ENCODE data around the gene GAK. TPM values are rescaled to one million over a fixed set of nuclear protein-coding genes. Genes with fewer than 3 reads are reported as not detected.

GAK gene
- total and polyA plus RNA-seq, 9 donors = 26.4 to 44.0 (median 33.2) TPM

DNA sequence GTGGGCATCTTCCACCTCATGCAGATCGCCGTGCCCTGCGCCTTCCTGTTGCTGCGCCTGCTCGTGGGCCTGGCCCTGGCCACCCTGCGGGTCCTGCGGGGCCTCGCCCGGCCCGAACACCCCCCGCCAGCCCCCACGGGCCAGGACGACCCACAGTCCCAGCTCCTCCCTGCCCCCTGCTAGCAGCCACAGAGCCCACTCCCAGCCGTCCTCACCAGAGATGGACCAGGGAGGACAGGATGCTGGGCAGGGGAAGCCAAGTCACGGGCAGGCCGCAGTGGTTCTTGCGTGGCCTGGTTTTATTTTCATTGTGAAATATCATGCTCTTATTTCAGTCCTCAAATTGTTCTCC lies 26.2 kb upstream of the GAK start:
- Histone ChIP-seq H3K27me3 (ENCODE audit: control insufficient read depth, insufficient read depth, low read length) (no peaks in the 10 kb centered on the region), H3K4me3 (ENCODE audit: low read length) (no peak overlapping the region), H3K36me3 (ENCODE audit: control insufficient read depth, insufficient read depth, low read length) (peaks cover 37% of the 10 kb centered on the region), H3K27ac (ENCODE audit: low read length) (no peak overlapping the region), H3K9me3 (replicated peaks; ENCODE audit: control insufficient read depth, low read depth, low read length) (no peaks in the 10 kb centered on the region), H3K4me1 (ENCODE audit: control insufficient read depth, insufficient read depth, low read length) (no peaks in the 10 kb centered on the region)
- DNase-seq = no peak
- 84% methylated on average over 15 of the region's 17 CpGs for WGBS (ENCODE audit: insufficient coverage)

GRCh38 chr4:957581-958313 lies 25.6 kb upstream of the GAK start:
- H3K4me1 ChIP-seq (ENCODE audit: control insufficient read depth, insufficient read depth, low read length) = no peaks in the 10 kb centered on the region
- H3K4me3 ChIP-seq (ENCODE audit: low read length) = no peak overlapping the region
- H3K9me3 ChIP-seq (replicated peaks; ENCODE audit: control insufficient read depth, low read depth, low read length) = no peaks in the 10 kb centered on the region
- DNase-seq = no peak
- H3K27me3 ChIP-seq (ENCODE audit: control insufficient read depth, insufficient read depth, low read length) = no peaks in the 10 kb centered on the region
- H3K27ac ChIP-seq (ENCODE audit: low read length) = no peak overlapping the region
- H3K36me3 ChIP-seq (ENCODE audit: control insufficient read depth, insufficient read depth, low read length) = peaks cover 38% of the 10 kb centered on the region
- WGBS (ENCODE audit: insufficient coverage) = 86% methylated on average over 45 of the region's 45 CpGs

GRCh38 chr4:957231-957580 lies 25.1 kb upstream of the GAK start:
- Histone ChIP-seq H3K4me3 (ENCODE audit: low read length) (no peak overlapping the region), H3K36me3 (ENCODE audit: control insufficient read depth, insufficient read depth, low read length) (peaks cover 33% of the 10 kb centered on the region), H3K27ac (ENCODE audit: low read length) (no peak overlapping the region), H3K9me3 (replicated peaks; ENCODE audit: control insufficient read depth, low read depth, low read length) (no peaks in the 10 kb centered on the region), H3K27me3 (ENCODE audit: control insufficient read depth, insufficient read depth, low read length) (no peaks in the 10 kb centered on the region), H3K4me1 (ENCODE audit: control insufficient read depth, insufficient read depth, low read length) (peaks cover under 1% of the 10 kb centered on the region)
- WGBS (ENCODE audit: insufficient coverage) = 74% methylated on average over 8 of the region's 8 CpGs
- DNase-seq = no peak

- WGBS (ENCODE audit: insufficient coverage) = 57% methylated on average over 5 of the region's 14 CpGs
- Histone ChIP-seq H3K27ac (ENCODE audit: low read length) (no peak overlapping the region), H3K4me3 (ENCODE audit: low read length) (no peak overlapping the region), H3K9me3 (replicated peaks; ENCODE audit: control insufficient read depth, low read depth, low read length) (no peaks in the 10 kb centered on the region), H3K27me3 (ENCODE audit: control insufficient read depth, insufficient read depth, low read length) (no peaks in the 10 kb centered on the region), H3K4me1 (ENCODE audit: control insufficient read depth, insufficient read depth, low read length) (peaks cover 4% of the 10 kb centered on the region), H3K36me3 (ENCODE audit: control insufficient read depth, insufficient read depth, low read length) (peaks cover 30% of the 10 kb centered on the region)
- DNase-seq = no peak
Observed at GRCh38 chr4:956531-957230, 24.6 kb upstream of the GAK start.

GRCh38 chr4:955931-956381 lies 23.8 kb upstream of the GAK start:
- H3K36me3 ChIP-seq (ENCODE audit: control insufficient read depth, insufficient read depth, low read length) = peaks cover 27% of the 10 kb centered on the region
- DNase-seq = no peak
- WGBS (ENCODE audit: insufficient coverage) = 65% methylated on average over 2 of the region's 12 CpGs

DNA sequence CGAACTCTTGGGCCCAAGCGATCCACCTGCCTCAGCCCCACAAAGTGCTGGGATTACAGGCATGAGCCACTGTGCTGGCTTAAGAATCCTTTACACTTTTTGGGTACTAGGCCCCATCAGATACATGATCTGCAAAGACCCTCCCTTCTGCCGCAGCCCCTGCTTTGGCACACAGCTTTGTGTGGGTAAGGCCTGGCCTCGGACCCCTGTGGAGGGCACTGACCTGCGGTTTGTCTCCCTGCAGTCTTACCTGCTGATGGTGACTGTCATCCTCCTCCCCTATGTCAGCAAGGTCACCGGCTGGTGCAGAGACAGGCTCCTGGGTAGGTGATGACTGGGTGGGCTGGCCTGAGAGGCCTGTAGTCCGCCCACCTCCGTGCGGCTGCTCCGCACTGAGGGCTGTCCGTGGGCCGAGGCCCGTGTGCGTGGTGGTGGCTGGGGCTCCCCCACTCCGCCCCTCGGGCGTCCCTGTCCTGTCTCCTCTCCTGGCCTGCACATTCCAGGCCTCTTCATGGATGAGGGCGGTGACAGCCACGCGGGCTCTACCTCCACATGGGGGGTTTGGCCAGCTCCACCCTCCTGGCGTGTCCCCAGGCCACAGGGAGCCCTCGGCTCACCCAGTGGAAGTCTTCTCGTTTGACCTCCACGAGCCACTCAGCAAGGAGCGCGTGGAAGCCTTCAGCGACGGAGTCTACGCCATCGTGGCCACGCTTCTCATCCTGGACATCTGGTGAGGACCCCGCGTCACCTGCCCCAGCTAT lies 23.2 kb upstream of the GAK start:
- WGBS (ENCODE audit: insufficient coverage) = 90% methylated on average over 31 of the region's 33 CpGs
- H3K27ac ChIP-seq (ENCODE audit: low read length) = no peak overlapping the region
- H3K9me3 ChIP-seq (replicated peaks; ENCODE audit: control insufficient read depth, low read depth, low read length) = no peaks in the 10 kb centered on the region
- peaks cover 11% of the 10 kb centered on the region for H3K4me1 ChIP-seq (ENCODE audit: control insufficient read depth, insufficient read depth, low read length)
- no peak overlapping the region for H3K4me3 ChIP-seq (ENCODE audit: low read length)
- no peaks in the 10 kb centered on the region for H3K27me3 ChIP-seq (ENCODE audit: control insufficient read depth, insufficient read depth, low read length)
- peaks cover 27% of the 10 kb centered on the region for H3K36me3 ChIP-seq (ENCODE audit: control insufficient read depth, insufficient read depth, low read length)
- no peak for DNase-seq

More at GRCh38 chr4:955931-956381, 23.8 kb upstream of the GAK start:
- no peaks in the 10 kb centered on the region for H3K27me3 ChIP-seq (ENCODE audit: control insufficient read depth, insufficient read depth, low read length)
- H3K9me3 ChIP-seq (replicated peaks; ENCODE audit: control insufficient read depth, low read depth, low read length) = no peaks in the 10 kb centered on the region
- no peak overlapping the region for H3K27ac ChIP-seq (ENCODE audit: low read length)
- H3K4me3 ChIP-seq (ENCODE audit: low read length) = no peak overlapping the region
- H3K4me1 ChIP-seq (ENCODE audit: control insufficient read depth, insufficient read depth, low read length) = peaks cover 11% of the 10 kb centered on the region

- WGBS (ENCODE audit: insufficient coverage) = 98% methylated on average over 7 of the region's 17 CpGs
- peaks cover 11% of the 10 kb centered on the region for H3K4me1 ChIP-seq (ENCODE audit: control insufficient read depth, insufficient read depth, low read length)
- peaks cover 25% of the 10 kb centered on the region for H3K36me3 ChIP-seq (ENCODE audit: control insufficient read depth, insufficient read depth, low read length)
- no peaks in the 10 kb centered on the region for H3K9me3 ChIP-seq (replicated peaks; ENCODE audit: control insufficient read depth, low read depth, low read length)
- no peak for DNase-seq
- H3K27ac ChIP-seq (ENCODE audit: low read length) = no peak overlapping the region
- no peaks in the 10 kb centered on the region for H3K27me3 ChIP-seq (ENCODE audit: control insufficient read depth, insufficient read depth, low read length)
- no peak overlapping the region for H3K4me3 ChIP-seq (ENCODE audit: low read length)
Observed at GRCh38 chr4:954211-955020, 22.3 kb upstream of the GAK start.

- Histone ChIP-seq H3K4me1 (ENCODE audit: control insufficient read depth, insufficient read depth, low read length) (peaks cover 11% of the 10 kb centered on the region), H3K4me3 (ENCODE audit: low read length) (no peak overlapping the region), H3K27me3 (ENCODE audit: control insufficient read depth, insufficient read depth, low read length) (no peaks in the 10 kb centered on the region), H3K36me3 (ENCODE audit: control insufficient read depth, insufficient read depth, low read length) (peaks cover 18% of the 10 kb centered on the region), H3K27ac (ENCODE audit: low read length) (no peak overlapping the region), H3K9me3 (replicated peaks; ENCODE audit: control insufficient read depth, low read depth, low read length) (no peaks in the 10 kb centered on the region)
- no peak for DNase-seq
- 96% methylated on average over 11 of the region's 13 CpGs for WGBS (ENCODE audit: insufficient coverage)
Observed at GRCh38 chr4:953574-953915, 21.4 kb upstream of the GAK start.

DNA sequence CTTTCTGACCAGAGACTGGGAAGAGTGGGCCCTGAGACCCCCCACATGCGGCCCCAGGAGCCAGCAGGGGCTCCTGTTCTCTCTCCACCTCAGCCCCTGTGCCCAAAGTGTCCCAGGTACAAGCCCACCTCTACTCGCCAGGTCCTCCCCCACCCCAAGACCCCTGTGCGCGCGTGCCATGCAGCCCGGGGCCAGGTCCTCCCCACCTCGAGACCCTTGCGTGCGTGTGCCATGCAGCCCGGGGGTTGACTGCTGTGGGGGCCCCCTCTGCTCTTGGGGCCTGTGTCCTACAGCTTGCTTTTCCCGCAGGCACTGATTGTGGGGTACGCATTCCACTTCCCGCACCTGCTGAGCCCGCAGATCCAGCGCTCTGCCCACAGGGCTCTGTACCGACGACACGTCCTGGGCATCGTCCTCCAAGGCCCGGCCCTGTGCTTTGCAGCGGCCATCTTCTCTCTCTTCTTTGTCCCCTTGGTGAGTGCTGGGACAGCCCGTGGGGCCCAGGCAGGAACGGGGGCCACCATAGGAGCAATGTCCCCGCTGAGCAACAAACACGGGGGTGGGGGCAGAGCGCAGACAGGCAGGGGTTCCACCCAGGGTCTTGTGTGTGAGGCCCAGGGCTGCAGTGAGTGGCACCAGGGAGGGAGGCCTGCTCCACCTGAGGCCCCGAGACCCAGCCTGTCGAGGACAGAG lies 20.9 kb upstream of the GAK start:
- peaks cover 11% of the 10 kb centered on the region for H3K4me1 ChIP-seq (ENCODE audit: control insufficient read depth, insufficient read depth, low read length)
- no peak overlapping the region for H3K27ac ChIP-seq (ENCODE audit: low read length)
- 91% methylated on average over 26 of the region's 28 CpGs for WGBS (ENCODE audit: insufficient coverage)
- no peaks in the 10 kb centered on the region for H3K27me3 ChIP-seq (ENCODE audit: control insufficient read depth, insufficient read depth, low read length)
- no peak overlapping the region for H3K4me3 ChIP-seq (ENCODE audit: low read length)
- H3K9me3 ChIP-seq (replicated peaks; ENCODE audit: control insufficient read depth, low read depth, low read length) = no peaks in the 10 kb centered on the region
- H3K36me3 ChIP-seq (ENCODE audit: control insufficient read depth, insufficient read depth, low read length) = peaks cover 16% of the 10 kb centered on the region
- no peak for DNase-seq

All from muscle of leg (tissue), 11 donors.